COLO668 (cell line): ENCODE data around the gene SMTNL1.
"Not testable (repeated sequence)": the region's sequence is repeated elsewhere in the genome, so short reads cannot be mapped to it uniquely, and the experiment has no call there.

Experiments used
- DNase-seq: peaks from one replicate; lab custom pipeline; 2025; ENCODE audit not compliant: unreplicated experiment; lab: John Stamatoyannopoulos, UW

The SMTNL1 gene

DNA sequence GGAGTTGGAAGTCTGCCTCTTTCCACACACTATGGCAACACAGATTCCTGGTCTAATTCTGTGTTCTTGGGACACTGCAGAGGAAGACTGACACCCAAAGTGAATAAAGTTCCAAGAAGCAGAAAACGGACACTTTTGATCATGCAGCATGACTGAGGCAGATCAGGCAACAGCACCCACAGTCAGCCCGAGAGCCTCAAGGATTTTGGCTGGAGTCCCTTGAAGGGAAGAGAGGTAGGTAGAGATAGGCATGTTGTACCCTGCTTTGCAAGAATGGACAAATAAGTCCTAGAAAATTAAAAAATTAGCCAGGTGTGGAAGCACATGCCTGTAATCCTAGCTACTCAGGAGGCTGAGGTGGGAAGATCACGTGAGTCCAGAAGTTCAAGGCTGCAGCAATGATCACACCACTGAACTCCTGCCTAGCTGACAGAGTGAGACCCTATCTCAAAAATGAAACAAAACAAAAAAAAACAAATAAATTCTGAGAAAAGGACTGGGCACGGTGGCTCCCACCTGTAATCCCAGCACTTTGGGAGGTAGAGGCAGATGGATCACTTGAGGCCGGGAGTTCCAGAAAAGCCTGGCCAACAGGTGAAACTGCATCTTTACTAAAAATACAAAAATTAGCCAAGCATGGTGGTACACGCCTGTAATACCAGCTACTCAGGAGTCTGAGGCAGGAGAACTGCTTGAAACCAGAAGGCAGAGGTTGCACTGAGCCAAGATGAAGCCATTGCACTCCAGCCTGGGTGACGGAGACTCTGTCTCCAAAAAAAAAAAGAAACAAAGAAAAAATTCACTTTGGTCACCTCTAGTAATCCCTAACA lies 28.8 kb upstream of the SMTNL1 start:
- no peak for DNase-seq

- no peak for DNase-seq
These were observed 25.5 kb upstream of the SMTNL1 start for GRCh38 chr11:57511741-57512430.

DNA sequence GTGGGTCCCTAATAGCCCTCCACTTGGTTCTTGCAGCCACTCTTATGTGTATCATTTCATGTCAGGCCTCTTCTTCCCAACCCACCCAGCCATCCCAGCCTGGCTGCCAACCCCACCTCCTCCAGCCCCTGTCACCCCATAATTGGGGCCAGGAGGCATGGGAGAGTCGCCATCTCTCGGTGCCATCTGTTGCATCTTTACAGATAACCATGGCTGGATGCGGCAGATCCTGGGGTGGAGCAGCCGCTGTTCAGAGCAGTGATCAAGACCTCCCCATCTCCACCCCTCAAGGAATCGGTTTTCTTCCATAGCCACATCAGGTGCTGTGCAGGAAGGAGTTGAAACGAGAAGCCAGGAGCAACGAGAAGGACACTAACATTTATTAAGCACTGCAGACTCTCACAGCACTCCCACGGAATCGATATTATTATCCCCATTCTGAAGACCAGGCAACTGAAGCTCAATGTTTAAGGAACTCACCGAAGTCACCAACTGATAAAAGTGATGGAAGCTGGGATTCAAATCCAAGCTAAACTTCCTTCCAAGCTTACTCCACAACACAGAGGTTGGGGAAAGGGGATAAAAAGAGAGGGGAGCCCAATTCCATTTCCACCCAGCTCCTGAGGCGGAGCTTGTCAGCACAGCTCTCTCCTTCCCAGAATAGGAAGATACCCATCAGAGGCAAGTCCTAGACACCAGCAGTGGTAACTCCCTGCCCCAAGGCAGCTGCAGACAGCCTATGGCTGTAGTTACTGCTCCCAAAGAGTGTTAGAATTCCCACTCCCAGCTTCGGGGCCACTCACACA lies 24.5 kb upstream of the SMTNL1 start:
- DNase-seq: no peak

DNA sequence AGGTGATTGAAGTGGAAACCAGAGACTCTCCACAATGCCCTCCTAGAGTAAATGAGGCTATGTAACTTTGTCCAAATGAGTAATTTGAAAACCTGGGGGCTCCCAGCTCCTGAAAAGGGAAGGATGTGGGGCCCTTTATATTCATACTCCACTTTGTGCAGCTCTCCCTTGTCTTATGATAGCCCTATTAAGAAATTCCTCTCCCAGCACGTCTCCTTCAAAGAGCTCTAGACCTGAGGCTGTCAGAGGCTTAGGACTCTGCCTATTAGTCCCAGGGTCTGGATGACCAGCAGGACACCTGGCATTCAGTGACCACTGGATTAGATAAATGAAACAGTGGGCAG lies 24.0 kb upstream of the SMTNL1 start:
- no peak for DNase-seq

DNA sequence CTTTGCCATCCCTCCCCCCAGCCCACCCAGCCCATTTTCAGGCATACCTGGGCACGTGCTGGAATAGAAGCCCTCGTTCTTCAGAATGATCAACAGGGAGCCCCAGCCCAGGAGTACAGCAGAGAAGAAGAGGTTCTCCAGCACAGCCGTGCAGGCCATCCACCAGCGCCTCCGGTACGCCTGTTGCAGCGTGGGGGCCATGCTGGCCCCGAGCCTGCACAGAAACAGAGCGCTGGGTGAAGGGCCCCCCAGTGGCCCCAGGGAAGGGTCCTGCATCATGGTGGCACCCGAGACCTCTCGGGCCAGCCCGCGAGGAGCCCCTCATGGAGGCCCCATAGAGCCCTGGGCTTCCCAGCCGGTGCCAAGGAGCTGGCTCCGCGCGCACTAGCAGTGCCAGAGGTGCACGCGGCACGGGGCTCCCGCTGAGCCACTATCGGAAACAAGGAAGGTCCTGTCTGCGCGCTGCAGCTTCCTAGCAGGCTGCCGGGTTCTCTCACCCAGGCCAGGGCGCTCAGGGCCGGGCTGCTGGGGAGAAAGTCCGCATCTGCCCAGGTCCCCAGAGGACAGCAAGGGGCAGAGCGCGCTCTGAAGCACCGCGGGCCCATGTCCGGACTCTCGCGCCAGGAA lies 23.4 kb upstream of the SMTNL1 start:
- DNase-seq: peak; percentile 68

GRCh38 chr11:57514538-57515331 lies 22.7 kb upstream of the SMTNL1 start:
- DNase-seq: peak; percentile 83

- DNase-seq: peak; percentile 72
These were observed 21.9 kb upstream of the SMTNL1 start, which contains the start of gene SLC43A1 for GRCh38 chr11:57515332-57516060. Gene SLC43A1, minus strand, starts transcription at chr11:57515702. Its CDS starts 1,591 bp downstream, at chr11:57514111.

- DNase-seq: no peak
These were observed 21.3 kb upstream of the SMTNL1 start for GRCh38 chr11:57516061-57516443.

- no peak for DNase-seq
These were observed 16.3 kb upstream of the SMTNL1 start for GRCh38 chr11:57521116-57521515.

DNA sequence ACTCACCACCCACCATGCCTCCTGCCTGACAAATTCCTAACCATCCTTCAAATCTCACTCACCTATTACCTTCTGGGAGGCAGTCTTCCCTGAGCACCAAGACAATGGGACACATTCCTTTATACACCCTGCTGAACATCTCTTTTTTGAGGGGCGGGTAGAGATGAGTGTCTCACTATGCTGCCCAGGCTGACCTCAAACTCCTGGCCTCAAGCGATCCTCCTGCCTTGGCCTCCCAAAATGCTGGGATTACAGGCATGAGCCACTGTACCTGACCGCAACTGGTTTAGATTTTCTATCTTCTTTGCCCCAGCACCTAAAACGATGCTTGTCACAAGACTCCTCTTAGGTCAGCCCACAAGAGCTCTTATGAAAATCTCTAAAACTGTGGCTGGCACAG lies 14.0 kb upstream of the SMTNL1 start:
- no peak for DNase-seq

DNA sequence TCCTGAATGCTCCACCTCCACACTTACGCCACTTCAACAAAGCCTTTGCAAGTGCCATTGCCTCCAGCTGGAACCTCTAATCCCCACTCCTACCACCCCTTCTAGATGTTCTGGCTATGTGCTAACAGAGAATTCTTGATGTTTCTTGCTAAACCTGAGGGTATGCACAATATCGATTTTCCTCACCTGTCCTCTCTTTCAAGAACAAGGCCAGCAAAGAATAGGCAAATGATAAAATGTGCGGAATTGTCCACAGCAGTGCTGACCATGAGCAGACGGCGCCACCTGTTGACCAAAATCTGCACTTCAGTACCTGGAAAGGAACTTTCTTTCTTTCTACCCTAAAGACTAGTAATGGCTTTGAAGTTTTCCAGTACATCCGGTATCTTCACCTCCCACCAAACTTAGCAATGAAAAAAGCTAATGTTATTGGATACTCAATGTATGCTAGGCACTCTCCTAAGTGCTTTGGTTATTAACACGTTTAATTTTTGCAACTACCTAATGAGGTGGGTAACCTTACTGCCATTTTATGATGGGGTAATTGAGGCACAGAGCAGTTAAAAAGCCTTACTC lies 10.3 kb upstream of the SMTNL1 start:
- DNase-seq: peak; percentile 67

- DNase-seq: no peak
These were observed 8.4 kb upstream of the SMTNL1 start for GRCh38 chr11:57529012-57529411.

DNA sequence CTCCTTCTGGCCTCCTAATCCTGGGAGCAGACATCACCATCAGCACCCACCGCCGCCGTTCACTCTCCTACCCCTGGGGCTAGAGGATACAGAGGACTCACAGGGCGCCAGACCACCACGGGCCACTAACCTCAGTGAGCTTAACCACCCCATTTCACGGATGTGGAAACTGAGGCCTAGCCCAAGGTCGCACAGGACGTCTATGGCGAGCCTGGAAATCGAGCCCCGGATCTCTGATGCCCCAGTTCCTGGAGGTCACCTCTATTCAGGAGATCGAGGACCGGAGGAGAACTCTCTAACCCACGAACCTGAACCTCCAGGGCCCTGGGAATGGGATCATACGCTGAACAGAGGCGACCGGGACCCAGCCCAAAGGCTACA lies 7.2 kb upstream of the SMTNL1 start:
- peak; percentile 26 for DNase-seq

DNA sequence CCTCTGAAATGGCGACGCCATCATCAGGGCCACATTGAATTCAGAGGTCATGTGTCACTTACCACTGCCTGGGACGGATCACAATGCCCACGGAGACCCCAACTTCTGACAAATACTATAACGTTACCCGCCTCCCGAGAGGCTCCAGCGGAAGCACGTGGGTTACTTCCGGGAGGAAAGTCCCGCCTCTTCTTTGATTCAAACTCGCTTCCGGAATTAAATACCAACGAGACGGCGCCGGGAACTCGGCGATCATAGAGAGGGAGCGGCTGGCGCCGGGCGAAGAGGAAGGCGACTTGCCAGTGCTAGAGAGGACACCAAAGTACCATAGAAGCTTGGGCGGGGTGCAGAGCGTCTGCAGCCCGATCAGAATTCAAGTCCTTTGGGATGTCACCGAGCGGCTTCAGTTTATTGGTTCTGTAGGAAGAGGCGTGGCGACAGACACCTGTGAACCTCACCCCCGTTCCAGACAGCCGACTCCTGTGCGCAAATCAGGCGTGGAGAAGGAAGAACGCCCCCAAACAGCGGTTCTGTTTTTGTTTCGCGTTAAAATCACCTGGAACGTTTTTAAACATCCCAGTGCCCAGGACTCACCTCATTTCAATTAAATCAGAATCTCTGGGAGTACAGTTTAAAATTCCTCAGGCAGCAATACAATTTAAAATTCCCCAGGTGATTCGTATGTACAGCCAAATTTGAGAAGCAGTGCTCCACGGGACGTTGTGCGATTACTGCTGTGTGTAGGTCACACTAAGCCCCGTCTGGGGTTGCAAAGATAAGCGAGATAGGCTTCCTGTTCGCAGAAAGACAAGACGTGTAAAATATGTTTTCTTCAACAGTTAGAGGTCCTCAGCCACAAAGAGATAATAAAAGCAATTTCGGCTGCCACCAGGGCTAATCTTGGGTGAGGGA lies 6.5 kb upstream of the SMTNL1 start, which contains the start of gene TIMM10:
TSS of gene TIMM10 (minus strand) at position 159 of the 912 bp plus-strand sequence. CDS start 565 bp downstream, outside the sequence.
- peak; percentile 95 for DNase-seq

GRCh38 chr11:57534449-57534848 lies 2.9 kb upstream of the SMTNL1 start:
- not testable (repeated sequence) for DNase-seq

GRCh38 chr11:57539342-57539741 lies 1.9 kb downstream of the SMTNL1 start:
- DNase-seq: no peak

DNA sequence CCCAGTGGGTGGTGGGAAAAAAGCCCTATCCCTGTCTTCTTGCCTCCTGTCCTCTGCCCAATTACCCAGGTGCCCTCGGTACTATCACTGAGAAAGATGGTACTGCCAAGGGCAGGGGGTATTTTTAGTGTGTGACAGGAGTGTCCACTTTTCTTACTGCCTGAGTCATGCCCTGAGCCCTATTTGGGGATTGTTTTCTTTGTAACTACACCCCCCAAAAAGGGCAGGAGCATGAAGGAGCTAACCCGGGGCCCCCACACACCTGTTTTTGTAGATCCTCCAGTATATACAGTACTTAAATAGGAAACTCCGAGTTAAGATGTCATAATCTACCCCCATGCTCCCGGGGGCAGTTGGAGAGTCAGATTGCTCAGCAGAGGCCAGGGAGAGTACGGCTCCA lies 3.8 kb downstream of the SMTNL1 start:
- DNase-seq: no peak

- no peak for DNase-seq
These were observed 5.2 kb downstream of the SMTNL1 start for GRCh38 chr11:57542582-57542981.
